NCI-H82 (cell line): ENCODE results near the gene HELZ2.

ENCODE experiments used
- DNase-seq: peaks from one replicate; lab custom pipeline; 2025; lab: John Stamatoyannopoulos, UW

The HELZ2 gene

DNA sequence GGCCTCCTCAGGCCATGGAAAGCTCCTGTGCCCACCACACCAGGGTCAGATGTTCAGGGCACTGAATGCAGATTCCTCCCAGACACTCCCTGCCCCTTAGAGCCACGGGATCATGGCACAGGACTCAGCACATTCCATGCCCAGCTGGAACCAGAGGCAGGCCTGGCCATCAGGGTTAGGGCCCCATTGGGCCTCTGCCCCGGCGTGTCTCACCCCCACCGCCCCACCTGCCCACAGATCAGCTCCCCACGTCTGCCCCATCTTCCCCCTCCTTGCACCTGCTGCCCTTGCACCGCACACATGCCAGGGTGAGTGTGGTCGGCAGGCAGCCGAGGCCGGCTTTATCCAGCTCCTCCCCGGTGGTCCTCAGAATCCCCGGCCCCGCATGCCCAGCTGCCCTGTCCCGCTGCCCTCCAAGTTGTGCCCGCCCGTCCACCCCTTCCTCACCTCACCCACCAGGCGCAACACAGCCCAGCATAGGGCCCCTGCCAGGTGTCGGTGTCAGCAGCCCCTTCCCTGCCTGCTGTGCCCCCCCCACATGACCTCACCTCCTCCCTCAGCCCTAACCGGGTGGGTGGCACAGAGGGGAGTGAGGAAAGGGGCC lies 24.3 kb downstream of the HELZ2 start:
- no peak for DNase-seq

DNA sequence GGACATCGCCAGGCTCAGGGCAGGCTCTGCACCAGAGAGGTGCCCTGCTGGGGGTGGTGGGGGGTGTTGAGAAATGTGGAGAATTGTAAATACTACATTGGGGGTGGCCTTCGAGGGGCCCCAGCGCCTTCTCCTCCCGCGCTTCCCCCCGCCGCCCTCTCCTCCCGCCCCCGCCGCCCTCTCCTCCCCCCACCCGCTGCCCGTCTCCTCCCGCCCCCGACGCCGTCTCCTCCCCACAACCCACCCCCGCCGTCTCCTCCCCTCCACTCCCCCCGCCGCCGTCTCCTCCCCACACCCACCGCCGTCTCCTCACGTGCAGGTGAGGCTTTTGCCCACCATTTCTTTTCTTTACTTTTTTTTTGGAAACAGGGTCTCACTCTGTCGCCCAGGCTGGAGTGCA lies 25.0 kb downstream of the HELZ2 start:
- DNase-seq: no peak

DNA sequence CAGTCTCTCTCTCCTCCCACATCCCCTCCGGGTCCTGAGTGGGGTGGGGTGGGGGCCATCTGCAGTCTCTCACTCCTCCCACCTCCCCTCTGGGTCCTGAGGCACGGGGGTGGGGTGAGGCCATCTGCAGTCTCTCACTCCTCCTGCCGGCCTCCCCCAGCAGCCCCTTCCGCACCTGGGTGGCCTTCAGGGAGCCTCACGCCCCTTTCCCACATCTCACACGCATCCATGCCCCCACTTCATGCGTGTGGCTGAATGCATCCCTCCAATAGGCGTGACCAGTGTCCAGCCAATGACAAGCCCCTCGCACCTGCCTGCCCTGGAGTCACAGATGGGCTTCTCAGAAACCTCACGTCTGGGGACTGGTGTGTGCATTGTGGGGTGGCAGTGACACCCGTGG lies 25.5 kb downstream of the HELZ2 start:
- DNase-seq: no peak

DNA sequence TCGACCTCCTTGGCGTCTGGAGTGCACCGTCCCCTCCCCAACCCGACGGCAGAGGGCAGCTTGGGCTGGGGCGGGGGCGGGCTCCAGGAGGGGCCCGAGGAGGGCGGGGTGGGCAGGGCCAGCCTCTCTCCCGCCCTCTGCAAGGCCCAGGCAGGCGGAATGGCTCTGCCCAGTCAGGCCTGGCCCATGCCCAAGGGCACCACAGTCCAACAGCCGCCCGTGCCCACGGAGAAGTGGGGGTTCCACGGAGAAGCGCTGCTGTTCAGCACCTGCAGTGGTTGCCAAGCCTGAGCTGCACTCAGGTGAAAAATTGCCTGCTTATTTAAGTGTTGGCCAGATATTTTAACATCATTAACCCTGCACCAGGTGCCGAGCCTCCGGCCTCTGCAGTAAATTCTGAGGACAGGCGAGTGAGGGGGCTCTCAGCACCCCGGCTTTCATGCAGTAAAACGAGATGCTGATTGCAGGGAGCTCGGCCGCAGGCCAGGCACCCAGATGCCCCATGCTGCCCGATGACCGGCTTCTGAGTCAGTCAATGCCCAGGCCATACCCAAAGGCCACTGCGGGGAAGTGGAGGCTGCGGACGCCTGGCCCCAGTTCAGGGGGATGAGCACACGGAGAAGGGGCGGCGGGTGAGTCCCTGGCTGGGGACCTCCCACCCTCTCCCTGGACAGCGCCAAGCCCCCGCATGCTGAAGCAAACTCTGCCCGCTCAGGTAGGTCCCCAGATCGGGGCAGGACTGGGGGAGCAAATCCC lies 26.1 kb downstream of the HELZ2 start, which contains the start of gene SRMS:
Gene SRMS, minus strand, starts transcription at position 25 of the 756 bp plus-strand sequence. CDS start 286 bp downstream, outside the sequence.
- DNase-seq: no peak

DNA sequence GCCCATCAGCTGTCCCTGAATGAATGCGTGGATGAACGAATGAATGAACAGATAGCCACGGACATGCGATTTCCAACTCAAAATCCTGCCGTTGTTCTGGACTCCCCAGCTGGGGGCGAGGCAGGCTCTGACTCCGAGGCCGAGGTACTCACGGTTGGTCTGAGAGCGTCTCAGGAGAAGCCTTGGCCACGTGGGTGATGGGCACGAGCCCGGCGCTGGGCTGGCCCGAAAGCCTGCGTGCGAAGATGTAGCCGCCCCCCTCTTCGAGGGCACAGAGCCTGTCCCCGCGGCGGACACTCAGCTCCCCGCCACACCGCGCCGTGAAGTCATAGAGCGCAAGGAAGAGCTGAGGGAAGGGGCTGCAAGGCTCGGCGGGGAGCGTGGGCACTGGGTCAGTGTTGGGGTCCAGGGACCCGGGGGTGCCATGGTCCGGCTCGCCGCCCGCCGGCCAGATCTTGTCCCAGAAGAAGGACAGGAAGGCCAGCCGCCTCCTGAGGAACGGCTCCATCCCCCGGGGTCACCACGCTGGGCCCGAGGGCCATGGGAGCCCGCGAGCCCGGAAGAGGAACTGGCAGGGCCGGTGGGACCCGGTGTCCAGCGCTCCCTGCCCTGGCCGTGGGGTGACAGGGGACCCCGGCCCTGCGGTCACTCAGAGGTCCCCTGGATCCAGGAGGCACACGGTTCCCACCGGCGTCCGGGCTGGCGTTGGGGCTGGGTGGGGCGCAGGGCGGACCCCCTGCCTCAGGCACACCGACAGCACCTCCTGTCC lies 26.9 kb downstream of the HELZ2 start:
- DNase-seq: no peak

DNA sequence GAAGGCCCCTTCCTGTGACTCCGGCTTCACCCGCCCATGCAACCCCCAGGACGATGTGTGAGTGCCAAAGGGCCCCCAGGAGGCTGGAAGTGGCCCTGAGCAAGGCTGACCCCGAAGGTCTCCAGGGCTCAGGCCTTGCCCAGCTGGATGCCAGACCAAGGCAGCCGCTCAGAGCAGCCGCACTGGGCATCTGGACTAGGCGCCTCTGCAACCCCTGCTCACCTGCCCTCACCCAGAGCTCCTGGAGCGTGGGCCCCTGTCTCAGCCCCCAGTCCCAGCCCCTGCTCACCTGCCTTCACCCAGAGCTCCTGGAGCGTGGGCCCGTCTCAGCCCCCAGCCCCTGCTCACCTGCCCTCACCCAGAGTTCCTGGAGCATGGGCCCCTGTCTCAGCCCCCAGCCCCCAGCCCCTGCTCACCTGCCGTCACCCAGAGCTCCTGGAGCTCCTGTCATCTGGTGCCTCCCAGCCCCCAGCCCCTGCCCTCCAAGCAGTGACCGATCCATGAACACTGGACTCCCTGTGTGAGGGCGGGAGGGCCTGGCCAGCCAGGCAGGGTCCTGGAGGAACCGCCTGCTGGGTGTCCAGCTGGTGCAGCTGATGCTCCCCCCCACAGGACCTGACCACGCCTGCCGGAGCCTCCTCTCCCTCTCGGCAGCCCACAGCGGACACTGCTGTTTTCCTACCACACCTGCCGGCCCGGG lies 27.6 kb downstream of the HELZ2 start:
- no peak for DNase-seq

DNA sequence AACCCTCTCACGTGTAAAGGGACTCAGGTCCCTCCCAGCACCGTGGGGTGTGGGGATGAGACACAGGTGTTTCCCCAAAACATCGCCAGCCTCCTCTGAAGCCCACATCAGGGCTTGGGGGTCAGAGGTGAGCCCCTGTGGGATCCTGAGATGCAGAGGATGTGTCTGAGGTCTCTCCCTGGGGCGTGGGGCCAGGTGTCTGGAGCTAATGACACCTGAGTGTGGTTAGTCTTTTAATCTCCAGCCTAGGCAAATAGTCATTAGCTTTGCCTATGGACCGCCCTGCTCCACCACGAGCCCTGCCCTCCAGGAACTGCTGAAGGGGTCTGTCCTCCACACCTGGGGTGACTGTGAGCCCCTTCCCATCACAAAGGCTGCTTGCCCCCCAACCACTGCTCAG lies 28.2 kb downstream of the HELZ2 start:
- no peak for DNase-seq

DNA sequence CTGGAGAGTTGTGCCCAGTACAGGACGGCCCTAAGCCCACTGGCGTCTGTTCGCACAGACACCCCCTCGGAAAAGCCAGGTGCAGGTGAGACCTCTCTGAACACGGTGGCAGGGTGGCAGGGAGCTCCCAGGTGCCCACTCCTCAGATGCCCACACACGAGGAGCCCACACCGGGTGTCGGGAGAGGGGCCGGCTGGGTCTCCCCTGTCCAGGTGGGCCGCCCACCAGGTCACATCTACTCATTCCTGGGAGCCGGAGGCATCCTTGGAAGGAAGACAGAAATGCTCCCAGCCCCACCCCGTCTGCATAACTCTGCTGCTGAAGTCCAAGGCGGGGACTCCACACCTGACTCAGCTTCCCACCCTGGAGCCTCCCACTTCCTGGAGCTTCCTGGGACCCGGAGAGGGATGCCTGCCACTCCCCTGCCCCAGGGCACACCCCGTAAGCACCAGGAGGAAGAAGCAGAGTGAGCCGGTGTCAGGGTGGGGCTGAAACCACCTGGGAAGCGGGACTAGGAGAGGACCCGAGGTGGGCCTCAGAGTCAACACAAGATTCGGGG lies 29.0 kb downstream of the HELZ2 start:
- DNase-seq: no peak

DNA sequence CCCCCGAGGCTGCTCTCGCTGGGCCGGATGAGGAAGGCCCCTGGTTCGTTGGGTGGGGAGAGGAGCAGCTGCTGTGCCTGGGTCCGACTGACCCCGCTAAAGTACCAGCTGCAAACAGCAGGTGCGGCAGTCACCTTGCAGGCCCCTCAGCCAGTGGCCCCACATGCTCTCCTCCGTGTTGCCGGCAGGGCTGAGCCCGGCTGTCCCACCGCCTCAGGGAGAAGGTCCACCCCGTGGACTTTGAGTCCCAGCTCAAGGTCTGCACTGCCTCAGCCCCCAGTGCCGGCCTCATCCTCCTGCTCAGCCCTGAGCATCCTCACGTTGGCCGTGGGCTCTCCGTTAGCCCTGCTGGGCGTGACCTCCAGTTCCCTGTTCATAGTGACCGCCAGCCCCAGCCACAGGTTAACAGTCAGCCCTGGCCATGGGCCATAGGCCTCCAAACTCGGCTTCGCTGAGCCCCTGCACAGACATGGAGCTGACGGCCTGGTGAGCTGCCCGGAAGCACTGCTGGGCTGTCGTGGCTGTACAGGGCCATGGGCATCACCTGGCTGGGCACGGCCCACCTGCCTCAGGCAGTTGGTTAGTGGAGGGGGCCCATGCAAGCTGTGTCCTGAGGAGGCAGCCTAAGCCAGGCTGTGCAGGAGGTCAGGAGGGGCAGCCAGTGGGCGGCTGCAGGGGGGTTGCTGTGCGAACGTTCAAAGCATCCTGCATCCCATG lies 29.6 kb downstream of the HELZ2 start:
- no peak for DNase-seq

DNA sequence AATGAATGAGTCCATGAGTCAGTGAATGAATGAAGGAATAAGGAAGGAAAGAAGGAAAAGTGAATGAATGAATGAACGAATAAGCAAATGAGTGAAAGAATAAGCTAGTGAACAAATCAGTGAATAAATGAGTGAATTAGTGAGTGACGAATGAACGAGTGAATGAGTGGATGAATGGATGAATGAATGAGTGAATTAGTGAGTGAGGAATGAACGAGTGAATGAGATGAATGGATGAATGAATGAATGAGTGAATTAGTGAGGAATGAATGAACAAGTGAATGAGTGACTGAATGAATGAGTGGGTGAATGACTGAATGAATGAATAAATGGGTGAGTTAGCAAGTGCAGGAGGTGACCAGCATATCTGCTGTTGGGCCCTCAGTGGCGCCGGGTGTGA lies 30.3 kb downstream of the HELZ2 start:
- no peak for DNase-seq

DNA sequence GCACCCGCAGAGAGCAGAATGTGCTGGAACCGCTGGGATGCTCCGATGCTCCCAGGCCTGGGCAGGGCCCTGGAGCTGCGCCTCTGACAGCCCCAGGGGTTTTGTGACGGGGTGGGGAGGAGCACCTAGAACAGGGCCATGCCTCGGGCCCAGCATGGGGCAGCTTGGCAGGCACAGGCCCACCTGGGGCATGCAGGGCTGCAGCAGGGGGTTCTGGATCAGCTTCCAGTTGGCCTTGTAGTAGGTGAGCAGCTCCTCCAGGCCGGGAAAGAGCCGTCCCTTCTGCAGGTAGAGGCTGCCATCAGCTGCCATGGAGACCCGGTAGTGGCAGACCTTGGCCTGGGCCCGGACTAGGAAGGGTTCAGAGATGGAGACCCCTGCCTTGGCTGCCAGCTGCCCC lies 30.9 kb downstream of the HELZ2 start:
- DNase-seq: no peak

DNA sequence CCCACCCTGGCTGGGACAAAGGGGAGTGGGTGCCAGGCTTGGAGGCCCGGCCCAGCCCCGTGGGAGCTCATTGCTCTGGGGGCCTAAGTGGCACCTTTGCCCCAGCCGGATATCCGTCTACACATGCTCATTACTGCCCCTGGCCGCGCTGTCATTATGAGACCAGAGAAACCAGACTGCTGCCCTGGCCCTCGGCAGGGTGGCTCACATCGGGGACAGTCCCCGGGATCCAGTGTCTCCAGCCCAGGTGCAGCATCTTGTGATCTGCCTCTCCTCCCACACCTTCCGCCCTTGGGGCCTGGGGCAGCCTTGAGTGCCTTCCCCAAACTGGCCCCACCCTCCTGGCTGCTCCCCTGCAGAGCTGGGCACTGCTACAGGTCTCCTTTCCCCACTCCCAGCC lies 31.3 kb downstream of the HELZ2 start:
- no peak for DNase-seq

DNA sequence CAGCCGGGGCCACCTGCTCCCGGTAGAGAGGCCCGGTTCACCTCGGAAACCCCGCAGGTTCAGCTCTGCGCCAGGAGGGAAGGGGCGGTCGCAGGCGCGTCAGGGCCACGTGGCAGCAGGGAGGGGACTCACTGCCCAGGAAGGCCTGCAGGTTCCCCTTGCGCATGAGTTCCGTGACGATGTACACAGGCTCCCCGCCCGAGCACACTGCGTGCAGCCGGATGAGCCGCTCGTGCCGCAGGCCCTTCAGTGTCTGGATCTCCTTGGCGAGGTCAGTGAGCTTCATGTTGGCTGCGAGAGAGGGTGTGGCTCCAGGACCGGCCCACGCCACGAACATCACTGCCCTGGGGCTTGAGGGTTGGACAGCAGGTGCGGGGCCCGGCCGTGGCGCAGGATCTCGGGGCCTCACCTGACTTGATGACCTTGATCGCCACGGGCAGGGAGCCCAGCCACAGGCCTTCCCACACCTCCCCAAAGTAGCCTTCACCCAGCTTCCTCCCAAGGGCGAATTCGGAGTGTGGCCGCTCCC lies 31.9 kb downstream of the HELZ2 start:
- DNase-seq: no peak

DNA sequence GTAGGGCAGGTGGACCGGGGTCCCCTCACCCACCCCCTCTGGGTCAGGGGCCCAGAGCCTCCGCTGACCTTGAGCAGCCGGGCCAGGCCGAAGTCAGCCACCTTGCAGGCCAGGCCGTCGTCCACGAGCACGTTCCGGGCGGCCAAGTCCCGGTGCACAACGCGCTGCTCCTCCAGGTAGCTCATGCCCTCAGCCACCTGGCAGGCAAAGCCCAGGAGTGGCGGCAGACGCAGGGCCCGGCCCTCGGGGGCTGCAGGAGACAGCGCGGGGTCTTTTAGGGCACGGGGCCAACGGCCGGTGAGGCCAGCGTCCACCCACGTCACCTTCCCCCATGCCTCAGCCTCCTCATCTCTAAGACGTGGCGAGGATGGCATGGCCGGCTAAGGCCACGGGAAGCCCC lies 32.7 kb downstream of the HELZ2 start:
- no peak for DNase-seq

DNA sequence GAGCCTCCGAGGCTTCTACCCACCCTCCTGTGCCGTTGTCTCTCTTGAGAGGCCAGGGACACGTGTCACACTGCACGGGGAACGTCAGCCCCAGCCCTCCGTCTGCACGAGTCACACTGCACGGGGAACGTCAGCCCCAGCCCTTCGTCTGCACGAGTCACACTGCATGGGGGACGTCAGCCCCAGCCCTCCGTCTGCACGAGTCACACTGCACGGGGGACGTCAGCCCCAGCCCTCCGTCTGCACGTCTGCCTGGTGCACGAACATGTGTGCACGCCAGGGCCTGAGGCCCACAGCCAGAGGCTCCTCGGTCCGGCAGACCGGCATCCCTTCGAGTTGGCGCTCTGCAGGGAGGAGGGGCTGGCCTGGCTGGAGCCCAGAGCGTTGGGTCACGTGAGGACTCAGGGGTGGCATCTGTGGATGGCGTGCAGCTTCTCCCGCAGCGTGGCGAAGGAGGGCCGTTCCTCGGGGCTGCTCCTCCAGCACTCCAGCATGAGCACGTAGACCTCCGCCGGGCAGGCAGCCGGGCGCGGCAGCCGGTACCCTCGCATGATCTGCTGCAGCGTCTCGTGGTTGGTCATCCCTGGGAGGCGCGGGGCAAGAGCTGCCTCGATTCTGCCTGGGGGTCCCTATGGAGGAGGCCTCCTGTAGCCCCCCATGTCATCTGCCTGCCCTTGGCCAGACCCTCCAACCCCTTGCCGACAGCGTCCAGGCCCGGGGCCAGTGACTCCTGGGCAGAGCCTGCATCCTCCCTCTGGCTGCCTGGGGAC lies 33.4 kb downstream of the HELZ2 start:
- no peak for DNase-seq

DNA sequence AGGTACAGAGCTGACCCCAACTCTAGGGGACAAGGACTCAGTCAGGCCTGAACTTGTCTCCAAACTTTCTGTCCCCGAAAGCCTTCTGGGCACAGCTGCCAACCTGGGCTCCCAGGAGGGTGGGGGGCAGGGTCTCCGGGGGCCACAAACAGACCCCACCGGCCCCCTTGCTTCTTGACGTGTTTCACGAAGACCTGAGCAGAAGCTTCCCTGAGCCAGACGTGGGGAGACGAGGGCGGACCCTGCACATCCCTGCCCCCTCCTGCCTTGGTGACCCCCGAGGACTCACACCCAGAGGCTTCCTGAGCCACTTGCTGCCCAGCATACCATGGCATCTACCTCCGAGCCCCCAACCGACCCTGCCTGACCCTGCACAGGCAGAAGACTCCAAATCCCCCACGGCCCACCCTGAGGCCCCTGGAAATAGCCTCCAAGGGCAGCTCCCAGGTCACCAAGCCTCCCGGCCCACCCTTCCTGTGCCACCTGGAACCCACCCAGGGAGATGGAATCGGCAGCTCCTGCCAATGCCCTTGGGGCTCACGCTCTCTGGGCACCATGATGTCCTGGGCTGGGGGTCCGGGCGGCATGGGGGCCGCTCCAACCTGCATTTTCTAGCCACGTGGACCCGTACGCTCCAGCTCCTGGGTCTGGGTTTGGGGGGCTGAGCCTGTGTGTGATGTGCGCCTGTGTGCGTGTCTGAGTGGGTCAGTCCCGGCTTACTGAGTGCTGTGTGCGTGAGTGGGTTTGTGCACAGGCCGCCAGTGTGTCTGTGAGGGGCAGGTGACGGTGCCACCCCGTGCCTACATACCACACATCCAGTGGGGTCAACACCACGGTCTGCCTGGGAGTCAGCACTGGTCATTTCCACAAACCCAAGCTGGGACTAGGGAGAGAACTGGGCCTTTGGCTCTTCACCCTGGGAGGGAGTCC lies 34.3 kb downstream of the HELZ2 start:
- DNase-seq: no peak

DNA sequence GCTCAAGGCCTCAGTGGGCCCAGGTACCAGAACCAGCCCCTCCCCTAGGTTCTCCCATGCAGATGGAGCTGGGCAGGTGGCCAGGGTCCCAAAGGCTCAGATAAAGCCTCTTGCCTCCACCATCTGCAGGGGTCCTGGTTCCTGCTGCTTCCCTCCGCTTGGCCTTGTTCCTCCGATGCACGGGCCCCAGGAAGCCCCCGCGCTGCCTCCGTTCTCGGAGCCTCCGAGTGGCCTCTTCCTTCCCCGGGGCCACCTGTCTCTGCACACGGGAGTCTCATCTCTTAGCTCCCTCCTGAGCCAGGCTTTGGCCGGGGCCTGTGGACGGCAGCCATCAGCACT lies 35.0 kb downstream of the HELZ2 start:
- DNase-seq: no peak

DNA sequence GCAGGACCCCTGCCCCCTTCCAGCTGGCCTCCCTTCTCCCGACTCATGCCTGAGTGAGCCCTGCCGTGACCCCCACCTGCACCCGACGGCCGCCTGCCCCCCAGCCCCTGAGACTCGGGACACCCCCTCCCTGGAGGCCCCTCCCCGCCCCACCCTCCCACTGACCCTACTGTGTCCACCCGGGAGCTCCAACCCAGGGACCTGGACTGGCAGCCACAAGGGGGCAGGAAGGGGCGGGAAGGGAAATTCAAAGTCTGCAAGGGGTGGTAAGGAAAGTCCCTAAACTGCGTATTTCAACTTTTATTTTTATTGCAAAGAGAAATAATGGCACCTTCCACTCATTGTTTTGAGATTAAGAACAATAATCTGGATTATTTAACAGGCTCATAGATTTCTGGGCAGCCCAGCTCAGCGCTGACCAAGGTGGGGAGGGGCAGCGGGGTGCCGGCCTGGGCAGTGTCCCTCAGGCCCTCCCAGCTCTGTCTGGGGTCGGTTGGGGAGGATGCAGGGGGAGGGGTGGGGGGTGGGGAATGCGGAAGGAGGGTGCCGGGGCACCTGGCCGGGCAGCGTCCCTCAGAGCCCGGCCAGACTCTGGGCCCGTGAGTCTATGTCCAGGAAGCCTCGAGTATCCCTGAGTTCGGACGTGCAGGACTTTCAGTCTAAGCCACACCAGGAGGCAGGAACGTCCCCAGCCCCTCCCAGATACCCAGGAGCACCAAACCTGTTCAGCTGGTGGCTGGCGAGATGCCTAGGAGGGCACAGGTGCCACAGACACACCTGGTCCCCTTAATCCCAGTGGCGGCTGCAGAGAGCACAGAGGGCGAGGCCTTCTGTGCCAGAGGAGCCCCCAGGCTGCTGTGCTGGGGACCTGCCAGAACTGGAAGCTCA lies 35.6 kb downstream of the HELZ2 start:
- peak; percentile 61 for DNase-seq
